ENCODE results near the gene TNNI2.

TNNI2 gene

GRCh38 chr11:1889941-1890855 lies 51.4 kb downstream of the TNNI2 start:
- DNase-seq, result peak; percentile 70

Measured in activated CD8-positive, alpha-beta memory T cell treated with anti-CD3 and anti-CD28 coated beads, Interleukin-2, amount 50 U/mL, for 48 hours (primary cell).